HG03025 (cell line): ENCODE measurements around the gene DBP.
"Not testable (repeated sequence)": the region's sequence is repeated elsewhere in the genome, so short reads cannot be mapped to it uniquely, and the experiment has no call there.

ENCODE experiments used
- ATAC-seq: cut with Tn5 transposase; IDR thresholded peaks from one replicate; pipeline ENCODE4 v1.9.1; 2021; ENCODE audit warnings: mild to moderate bottlenecking, moderate library complexity; ENCODE audit not compliant: unreplicated experiment, low FRiP score

DBP gene

DNA sequence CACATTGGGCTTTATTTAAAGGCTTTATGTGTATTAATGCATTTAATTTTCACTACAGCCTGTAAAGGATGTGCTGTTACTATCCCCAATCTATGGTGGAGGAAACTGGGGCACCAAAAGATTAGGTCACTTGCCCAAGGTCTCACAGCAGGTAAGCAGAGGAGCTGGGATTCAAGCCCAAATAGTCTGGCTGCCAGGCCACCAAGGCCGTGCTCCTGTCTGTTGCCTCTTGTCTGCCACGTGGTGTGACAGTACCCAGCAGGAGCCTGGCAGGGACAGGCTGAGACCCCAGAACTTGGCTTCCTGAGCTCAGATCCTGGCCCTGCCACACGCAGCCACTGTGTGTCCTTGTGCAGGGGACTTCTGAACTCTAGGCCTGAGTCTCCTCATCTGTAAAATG, 31.2 kb upstream of the DBP start:
- ATAC-seq: no peak

DNA sequence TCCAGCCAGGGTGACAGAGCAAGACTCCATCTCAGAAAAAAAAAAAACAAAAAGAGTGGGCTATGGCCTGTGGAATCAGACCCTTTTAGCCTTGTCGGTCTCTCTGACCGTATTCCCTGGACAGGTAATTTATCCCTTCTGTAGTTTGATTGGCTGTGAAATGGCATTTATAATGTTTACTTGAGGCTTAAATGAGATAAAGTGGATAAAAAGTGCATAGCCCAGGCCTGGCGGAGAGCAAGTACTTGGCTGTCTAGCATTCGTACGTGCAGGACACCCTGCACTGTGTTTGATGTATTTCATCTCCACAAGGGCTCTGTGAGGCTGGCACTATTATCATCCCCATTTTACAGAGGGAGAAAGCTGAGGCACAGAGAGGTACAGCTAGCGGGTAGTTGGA, 28.6 kb upstream of the DBP start:
- ATAC-seq: no peak

DNA sequence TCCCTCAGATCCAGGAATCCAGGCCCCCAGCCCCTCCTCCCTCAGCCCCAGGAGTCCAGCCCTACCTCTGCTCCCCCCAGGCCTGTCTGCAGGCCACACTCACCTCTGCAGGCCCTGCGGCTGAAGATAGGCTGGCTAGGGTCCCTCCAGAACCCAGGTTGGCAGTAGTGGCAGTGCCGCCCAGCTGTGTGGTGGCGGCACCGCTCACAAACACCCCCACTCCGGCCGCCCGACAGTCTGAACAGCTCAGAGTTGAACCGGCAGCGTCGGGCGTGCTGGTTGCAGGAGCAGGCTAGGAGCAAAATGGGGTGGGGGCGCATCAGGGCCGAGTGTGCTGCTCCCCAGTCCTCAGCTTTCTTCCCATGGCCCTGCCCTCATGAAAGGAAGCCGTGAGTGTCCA, 27.3 kb upstream of the DBP start:
- no peak for ATAC-seq

DNA sequence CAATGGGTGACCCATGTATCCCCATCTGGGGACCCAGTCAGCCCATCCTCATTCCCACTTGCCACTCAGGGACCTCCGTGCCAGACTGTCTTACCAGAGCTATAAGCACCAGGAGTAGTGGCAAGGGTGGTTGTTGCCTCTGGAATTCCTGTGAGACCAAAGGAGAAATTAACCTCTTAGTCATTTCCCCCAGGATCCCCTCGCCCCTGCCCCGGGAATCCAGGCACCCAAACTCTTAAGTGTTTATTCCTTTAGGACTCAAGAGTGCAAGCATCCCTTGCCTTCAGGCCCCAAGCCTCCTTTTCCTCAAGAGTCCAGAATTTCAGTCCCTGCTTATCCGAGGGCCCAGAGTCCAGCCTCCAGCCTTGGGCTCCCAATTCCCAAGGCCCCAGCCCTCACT, 26.5 kb upstream of the DBP start:
- no peak for ATAC-seq

DNA sequence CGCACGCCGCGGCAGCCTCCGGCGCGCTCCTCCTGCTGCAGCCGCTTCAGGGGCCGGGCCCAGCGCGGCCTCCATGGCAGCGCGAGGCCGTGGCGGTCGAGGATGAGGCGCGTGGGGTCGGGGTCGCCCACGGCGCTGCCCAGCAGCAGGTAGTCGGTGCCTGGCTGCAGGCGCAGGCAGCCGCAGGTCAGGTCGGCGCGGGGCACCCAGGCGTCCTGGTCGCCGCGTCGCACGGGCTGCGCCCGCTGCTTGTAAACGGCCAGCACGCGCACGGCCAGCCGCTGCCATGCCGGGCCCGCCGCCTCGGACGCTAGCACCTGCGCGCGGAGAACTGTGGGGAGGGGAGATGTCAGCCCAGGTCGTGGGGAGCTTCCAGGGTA, 24.5 kb upstream of the DBP start:
- ATAC-seq: no peak

DNA sequence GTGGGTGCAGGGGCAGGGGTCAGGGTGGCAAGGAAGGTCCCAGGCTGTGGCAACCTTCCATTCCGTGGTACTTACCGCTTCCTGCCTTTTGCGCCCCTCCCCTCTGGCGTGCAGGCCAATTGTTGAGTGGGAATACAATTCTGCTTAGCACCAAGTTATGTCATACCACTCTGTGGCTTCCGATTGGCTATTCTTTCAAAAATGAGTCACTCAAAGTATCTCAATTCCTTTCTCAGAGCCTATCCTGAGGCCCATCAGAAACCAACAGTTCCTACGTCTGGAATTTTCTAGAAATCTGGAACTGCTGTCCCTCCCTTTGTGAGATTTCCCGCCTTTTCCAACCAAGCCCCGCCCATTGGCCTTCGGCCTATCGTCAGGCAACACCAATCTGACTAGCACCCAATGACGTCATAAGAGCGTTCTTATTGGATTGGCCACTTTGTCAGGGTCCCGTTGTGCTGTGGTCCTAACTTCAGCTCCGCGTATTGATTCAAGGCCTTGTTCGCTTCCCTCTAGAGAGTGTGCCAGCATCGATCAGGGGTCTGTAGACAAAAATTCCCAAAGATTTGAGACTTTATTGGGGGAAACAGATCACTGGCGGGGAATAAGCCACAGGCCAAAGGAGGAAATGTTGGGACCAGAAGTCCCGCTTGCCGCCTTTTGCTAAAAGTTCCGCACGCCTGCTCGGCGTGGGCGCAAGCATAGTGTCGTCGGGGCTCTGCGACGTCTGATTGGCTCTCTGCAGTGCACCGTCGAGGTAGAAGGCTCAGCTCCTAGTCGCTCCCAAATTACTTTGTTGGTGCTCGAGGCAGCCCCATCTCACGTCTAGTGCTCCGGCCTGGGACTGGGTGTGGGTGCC, 23.9 kb upstream of the DBP start:
- ATAC-seq: peak; percentile 79

DNA sequence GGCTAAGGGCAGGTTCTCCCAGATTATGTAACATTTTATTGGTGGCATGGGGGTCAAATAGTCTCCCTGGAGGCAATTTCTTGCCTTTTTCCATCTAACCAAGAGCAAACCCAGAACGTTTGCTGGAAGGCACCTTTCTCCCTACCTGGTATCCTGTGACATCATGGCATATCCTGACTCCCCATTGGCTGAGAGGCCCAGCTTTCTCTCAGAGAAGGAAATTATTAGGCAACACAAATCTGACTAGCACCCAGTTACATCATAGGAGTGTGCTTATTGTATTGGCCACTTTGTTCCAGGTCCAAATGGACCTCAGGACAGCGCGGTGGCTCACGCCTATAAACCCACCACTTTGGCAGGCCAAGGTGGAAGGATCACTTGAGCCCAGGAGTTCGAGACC, 22.6 kb upstream of the DBP start:
- ATAC-seq: no peak

DNA sequence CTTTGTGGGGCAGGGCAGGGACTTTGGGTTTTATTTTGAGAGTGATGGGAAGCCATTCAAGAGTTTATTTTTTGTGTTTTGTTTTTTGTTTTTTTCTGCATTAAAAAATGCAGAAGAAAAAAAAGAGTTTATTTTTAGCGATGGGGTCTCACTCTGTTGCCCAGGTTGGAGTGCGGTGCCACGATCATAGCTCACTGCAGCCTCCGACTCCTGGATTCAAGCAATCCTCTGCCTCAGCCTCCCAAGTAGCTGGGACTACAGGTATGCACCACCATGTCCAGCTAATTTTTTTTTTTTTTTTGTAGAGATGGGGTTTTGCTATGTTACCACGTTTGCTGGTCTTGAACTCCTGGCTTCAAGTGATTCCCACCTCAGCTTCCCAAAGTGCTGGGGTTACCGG, 21.3 kb upstream of the DBP start:
- ATAC-seq: no peak

DNA sequence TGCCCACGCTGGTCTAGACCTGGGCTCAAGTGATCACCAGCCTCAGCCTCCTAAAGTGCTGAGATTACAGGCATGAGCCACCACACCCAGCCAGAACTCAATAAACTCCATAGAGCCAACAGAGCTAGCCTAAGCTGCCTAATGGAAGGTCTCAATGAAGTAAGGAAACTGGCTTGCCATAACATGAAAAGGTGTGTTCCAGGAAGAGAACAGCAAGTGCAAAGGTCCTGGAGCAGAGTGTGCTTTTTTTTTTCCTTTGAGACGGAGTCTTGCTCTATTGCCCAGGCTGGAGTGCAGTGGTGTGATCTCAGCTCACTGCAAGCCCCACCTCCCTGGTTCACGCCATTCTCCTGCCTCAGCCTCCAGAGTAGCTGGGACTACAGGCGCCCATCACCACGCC, 20.6 kb upstream of the DBP start:
- ATAC-seq: not testable (repeated sequence)

DNA sequence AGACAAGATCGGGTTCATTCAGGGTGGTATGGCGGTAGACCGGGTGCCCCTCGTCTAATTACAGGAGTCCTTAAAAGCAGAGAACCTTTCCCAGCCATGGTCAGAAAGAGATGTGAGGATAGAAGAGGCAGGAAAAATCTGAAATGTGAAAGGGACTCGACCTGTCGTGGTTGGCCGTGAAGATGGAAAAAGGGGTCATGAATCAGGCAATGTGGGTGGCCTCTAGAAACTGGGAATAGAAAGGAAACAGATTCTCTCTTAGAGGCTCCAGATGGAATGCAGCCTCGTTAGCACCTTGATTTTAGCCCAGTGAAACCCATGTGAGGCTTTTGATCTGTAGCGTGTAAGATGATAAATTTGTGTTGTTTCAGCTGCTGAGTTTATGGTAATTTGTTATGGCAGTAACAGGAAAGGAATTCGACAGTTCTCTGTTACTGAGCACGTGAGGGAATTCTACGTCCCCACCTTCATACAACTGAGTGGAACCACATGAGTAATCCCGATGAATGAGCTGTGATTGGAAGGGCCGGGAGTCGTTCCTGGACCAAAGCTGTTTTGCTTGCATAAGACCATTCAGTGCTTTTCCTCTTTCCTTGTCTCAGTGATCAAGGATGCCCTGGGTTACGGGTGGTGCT, 19.8 kb upstream of the DBP start:
- ATAC-seq: no peak

DNA sequence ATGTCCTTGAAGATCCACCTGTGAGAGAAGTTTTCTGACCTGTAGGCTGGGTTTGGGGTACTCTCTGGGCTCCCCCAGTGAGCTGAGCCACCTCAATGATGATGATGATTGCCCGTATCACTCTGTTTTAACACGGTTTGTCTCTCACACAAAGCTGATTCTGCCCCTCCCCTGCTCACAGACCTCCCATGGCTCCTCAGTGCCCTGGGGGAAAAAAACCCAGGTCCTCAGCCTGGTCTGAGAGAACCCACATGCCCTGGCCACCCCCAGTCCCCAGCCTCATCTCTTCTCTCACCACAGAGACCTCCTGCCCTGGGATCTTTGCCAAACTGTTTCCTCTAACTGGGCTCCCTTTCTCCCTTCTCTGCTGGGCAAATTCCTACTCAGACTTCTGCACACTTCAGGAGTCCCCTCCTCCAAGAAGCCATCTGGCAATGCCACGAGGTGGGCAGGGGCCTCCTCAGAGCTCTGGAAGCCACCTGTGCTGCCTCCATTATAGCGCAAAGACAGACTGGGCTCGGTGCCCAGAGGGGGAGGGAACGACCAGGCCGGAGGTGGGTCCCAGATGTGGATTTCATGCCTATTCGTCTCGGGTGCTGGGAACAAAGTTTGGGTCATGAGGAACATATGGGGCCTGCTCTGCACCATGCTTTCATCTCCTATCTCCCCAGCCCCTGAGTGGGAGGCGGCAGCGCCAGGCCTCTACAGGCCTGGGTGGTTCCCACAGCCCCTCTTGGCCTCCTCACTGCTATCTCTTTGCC, 17.3 kb upstream of the DBP start:
- ATAC-seq: no peak

DNA sequence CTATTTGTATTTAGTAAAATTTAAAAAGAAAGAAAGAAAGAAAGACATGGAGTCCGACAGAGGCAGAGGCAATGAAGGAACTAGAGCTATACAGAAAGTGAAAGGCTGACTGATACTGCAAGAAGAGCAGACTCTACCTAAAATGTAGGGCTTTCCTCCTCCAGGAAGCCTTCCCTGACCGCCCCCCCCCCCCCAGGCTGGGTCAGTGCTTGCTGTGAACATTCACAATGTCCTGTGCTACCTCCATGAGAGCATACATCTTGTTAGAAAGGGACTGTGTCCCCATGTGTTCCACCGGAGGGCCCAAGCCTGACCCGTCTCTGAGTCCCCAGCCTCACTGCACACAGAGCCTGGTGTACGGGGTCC, 14.5 kb upstream of the DBP start:
- ATAC-seq: no peak

DNA sequence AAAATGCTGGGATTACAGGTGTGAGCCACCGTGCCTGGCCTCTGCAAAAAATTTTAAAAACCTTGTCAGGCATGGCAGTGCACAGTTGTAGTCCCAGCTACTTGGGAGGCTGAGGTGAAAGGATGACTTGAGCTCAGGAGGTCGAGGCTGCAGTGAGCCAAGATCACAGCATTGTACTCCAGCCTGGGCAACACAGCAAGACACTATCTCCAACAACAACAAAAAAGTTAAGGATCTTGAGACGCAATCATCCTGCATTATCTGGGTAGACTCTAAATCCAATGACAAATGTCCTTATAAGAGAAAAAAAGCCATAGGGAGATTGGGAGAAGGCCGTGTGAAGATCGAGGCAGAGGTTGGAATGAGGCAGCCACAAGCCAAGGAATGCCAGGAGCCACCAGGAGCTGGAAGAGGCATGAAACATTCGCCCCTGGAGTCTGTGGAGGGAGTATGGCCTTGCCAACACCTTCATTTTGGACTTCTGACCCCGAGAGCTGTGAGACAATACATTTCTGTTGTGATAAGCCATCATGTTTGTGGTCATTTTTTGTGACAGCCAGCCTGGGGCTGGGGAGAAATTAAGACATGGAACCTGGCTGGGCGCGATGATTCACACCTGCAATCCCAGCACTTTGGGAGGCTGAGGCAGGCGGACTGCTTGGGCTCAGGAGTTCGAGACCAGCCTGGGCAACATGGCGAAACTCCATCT, 13.9 kb upstream of the DBP start:
- no peak for ATAC-seq

DNA sequence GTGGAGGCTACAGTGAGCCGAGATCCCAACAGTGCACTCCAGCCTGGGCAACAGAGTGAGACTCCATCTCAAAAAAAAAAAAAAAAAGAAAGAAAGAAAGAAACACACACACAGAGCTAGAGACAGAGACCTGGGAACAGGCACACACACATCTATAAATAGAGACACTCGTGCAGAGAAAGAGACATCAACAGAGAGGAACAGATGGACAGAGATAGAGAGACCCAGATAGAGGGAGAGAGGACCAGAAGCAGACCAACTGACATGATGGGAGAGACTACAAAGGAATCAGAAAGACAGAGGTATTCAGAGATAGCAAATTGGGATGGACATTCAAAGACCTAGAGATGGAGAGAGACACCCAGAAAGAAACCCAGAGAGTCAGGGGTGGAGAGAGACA, 11.0 kb upstream of the DBP start:
- no peak for ATAC-seq

DNA sequence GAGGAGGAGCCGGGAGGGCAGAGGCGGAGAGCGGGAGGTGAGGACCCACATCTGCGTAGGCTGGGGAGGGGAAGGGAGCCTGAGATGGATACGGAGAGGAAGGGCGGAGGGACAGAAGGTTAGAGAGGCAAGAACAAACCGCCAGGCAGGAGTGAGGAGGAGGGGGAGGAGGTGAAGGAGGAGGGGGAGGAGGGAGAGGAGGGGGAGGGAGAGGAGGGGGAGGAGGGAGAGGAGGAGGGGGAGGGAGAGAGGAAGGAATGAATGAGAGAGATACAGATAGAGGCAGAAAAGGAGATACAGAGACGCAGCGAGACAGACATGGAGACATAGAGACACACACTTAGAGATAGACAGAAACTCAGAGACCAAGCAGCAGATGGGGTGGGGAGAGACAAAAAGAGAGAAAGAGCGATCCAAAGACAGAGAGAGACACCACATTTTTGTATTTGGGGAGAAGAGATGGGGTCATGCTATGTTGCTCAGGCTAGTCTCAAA, 9.6 kb upstream of the DBP start:
- no peak for ATAC-seq

DNA sequence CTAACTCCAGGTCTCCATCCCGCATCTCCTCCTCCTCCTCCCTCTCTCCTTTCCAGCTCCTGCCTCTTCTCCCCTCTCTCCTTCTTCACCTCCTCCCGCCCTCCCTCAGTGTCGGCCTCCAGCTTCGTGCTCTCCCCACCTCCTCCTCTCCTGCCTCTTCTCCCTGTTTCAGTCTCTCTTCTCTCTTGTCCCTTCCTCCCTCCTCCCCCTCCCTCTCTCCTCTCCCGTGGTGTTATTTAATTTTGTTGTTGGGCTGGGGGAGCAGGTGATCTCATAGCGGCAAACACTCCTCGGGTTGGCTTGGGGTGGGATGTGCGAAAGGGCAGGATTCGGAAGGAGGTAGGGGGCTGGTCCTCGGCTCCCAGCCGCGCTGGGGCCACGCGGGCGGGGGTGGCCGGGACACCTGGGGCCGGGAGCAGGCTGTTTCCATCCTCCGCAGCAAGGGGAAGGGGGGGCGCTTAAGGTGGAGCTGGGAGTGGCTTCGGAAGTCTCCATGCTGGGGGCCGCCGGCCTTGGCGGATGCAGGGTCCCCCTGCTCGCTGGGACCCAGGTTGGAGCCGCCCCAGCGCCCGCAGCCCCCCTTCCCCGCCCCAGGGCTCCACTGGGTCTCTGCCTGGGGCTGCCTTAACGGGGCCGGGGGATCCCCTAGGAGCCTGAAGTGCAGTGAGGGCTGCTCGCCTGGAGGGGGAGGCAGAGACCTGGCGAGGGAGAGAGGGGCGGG, 9.0 kb upstream of the DBP start, which contains the start of gene CA11:
Gene CA11, minus strand, starts transcription at position 187 of the 721 bp plus-strand sequence. CDS start 555 bp downstream, outside the sequence.
- ATAC-seq: peak; percentile 51

DNA sequence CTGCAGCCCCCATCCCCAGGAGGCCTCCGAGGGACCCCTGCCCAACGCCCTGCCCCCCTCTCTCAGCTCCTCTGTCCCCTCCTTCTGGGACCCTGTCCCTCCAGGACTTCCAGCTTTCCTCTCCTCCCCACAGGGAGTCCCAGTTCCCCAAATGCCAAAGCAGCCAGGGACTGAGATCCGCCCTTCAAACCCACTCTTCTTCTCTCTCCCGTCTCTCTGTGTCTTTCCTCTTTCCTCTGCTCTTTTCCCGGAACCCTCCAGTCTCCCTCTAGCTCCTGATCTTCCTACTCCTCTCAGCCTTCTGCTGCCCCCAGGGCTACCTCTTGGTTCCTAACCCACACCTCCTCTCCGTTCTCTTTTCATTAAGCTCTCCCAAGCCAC, 8.4 kb upstream of the DBP start:
- ATAC-seq: no peak

DNA sequence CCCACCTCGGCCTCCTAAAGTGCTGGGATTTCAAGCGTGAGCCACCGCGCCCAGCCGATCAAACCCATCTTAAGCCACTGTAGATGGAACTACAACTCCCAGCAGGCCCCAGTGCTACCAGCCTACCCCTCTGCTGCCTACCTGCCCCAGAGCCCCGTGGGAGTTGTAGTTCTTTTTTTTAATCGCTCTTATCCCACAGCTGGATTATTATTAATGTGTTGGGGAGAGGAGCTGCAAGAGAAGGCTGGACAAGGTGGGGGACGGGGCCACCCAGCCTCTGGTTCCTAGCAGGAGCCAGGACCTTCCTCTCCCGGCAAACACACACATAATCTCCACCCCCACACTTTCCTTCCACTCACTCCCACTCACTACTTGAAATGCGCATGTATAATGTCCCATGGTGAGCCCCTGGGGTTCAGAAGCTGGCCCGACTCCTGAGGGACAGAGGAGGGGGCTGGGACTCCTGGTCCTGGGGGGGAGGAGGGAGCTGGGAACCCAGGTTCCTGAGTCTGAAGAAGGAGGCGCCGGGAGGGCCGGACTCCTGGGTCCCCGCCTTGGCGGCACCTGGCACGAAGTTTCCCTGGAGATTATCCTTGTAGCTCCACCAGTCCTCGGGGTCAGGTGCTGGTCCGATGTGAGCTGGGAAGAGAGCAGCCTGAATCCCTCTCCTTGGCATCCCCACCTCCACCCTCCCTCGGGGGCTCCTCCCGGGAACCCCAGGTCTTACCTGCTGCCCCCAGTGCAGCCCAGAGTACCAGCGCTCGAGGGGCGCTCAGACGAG, 7.8 kb upstream of the DBP start:
- ATAC-seq: no peak

DNA sequence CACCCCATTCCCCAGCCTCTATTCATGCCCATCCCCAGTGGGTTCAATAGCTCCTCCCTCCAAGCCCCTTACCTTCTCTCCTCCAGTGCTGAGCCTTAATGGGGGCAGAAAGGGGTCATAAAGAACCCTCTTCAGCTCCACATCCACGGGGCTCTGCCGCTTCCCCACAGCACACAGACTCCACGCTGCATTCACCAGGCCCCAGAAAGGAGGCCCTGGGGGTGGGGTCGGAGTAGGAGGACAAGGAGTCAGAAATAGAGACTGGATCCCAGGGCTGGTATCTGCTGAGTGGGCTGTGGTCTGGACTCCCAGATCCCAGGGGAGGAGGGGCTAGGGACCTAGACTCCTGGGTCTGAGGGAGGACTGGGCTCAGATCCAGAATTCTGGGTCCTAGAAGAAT, 7.2 kb upstream of the DBP start:
- ATAC-seq: no peak
